Muscle of leg (tissue), 11 donors: ENCODE measurements around the gene SP140L. TPM values are rescaled to one million over a fixed set of nuclear protein-coding genes. Genes with fewer than 3 reads are reported as not detected.

ENCODE experiments used
- DNase-seq: peaks from one replicate; pipeline ENCODE4 v3.0.0; 2013
- H3K27ac ChIP-seq: one replicate; pipeline ENCODE4 v1.5.1; 2013; ENCODE audit warnings: mild to moderate bottlenecking, low read length, control low read depth
- H3K27me3 ChIP-seq: one replicate; pipeline ENCODE4 v1.6.1; 2013; ENCODE audit warnings: low read length; ENCODE audit not compliant: control insufficient read depth, insufficient read depth
- H3K36me3 ChIP-seq: one replicate; pipeline ENCODE4 v1.6.1; 2013; ENCODE audit warnings: low read length; ENCODE audit not compliant: control insufficient read depth, insufficient read depth
- H3K4me1 ChIP-seq: one replicate; pipeline ENCODE4 v1.6.1; 2013; ENCODE audit warnings: low read length; ENCODE audit not compliant: control insufficient read depth, insufficient read depth
- H3K4me3 ChIP-seq: one replicate; pipeline ENCODE4 v1.5.1; 2013; ENCODE audit warnings: low read length, control low read depth
- H3K9me3 ChIP-seq: replicated peaks from 2 replicates; pipeline ENCODE4 v1.6.1; 2013; ENCODE audit warnings: low read depth, low read length; ENCODE audit not compliant: control insufficient read depth
- WGBS: methylation state at CpG from one replicate; pipeline ENCODE4 v1.1.5; 2013; ENCODE audit warnings: missing lambda C conversion rate; ENCODE audit not compliant: insufficient coverage; 5-methylcytosine and 5-hydroxymethylcytosine counted together
- polyA plus RNA-seq, 8 donors: library from polyadenylated mRNA; unstranded; fragments of 120-200 nt; gene quantifications; one replicate each; pipeline versions ENCODE4 v1.2.1 to v1.2.3, GENCODE V29; 2013; ENCODE audit warnings: inconsistent platforms in 1 of 8, low replicate concordance in 1 of 8; ENCODE audit not compliant: insufficient read length in 8 of 8, insufficient read depth in 1 of 8
- total RNA-seq: library from RNA; stranded (reverse); fragments of 120-200 nt; gene quantifications from one replicate; pipeline ENCODE4 v1.2.4, GENCODE V29; 2013

The SP140L gene
- total and polyA plus RNA-seq, 9 donors, result 3.2 to 7.0 (median 4.4) TPM

- H3K4me3 ChIP-seq, result no peak overlapping the region
- H3K36me3 ChIP-seq, result peaks cover 34% of the 10 kb centered on the region
- DNase-seq, result no peak
- 67% methylated on average over 1 of the region's 2 CpGs for WGBS
- no peak overlapping the region for H3K27ac ChIP-seq
- no peaks in the 10 kb centered on the region for H3K27me3 ChIP-seq
- peaks cover 6% of the 10 kb centered on the region for H3K9me3 ChIP-seq
- no peaks in the 10 kb centered on the region for H3K4me1 ChIP-seq
Observed at GRCh38 chr2:230453006-230453405, 126.0 kb downstream of the SP140L start.

Other genes with a start within 250 kb of the SP140L start
- 10.9 TPM for gene SP110, start 107.2 kb upstream of the SP140L start, total RNA-seq
- gene SP110, start 107.2 kb upstream of the SP140L start, polyA plus RNA-seq, result 10 to 100 TPM in 7 of 8 donors, 1 to 10 TPM in 1; 10.0 to 17.5 (median 11.9) TPM
- gene SP140, start 101.5 kb upstream of the SP140L start, total RNA-seq, result 0.22 TPM
- 1 to 10 TPM in 2 of 8 donors, under 1 TPM in 6; 0.29 to 1.5 (median 0.67) TPM for gene SP140, start 101.5 kb upstream of the SP140L start, polyA plus RNA-seq
- gene SP100, start 89.0 kb downstream of the SP140L start, total RNA-seq, result 23.6 TPM
- gene SP100, start 89.0 kb downstream of the SP140L start, polyA plus RNA-seq, result 10 to 100 TPM; 13.9 to 23.2 (median 17.6) TPM